Esophagus muscularis mucosa (tissue), 4 donors: ENCODE measurements around the gene FANK1. TPM values are rescaled to one million over a fixed set of nuclear protein-coding genes. Genes with fewer than 3 reads are reported as not detected.

Experiments
- DNase-seq: peaks from one replicate; pipeline ENCODE4 v3.0.0-alpha.2; 2017; ENCODE audit errors: extremely low spot score
- H3K27ac ChIP-seq, 4 donors: fragments of 200-600 bp; sonication (generic); replicated peaks in 1 of 4; 1 replicate in 3 of 4; 2 replicates in 1 of 4; pipeline ENCODE4 v1.5.1; 2016 to 2019; ENCODE audit warnings: mild to moderate bottlenecking in 1 of 4
- H3K27me3 ChIP-seq, 4 donors: fragments of 200-600 bp; sonication (generic); one replicate each; pipeline versions ENCODE4 v1.5.1 to v1.6.0; 2016 to 2019
- H3K36me3 ChIP-seq, 4 donors: fragments of 200-600 bp; sonication (generic); one replicate each; pipeline ENCODE4 v1.5.1; 2016 to 2019
- H3K4me1 ChIP-seq, 4 donors: fragments of 200-600 bp; sonication (generic); one replicate each; pipeline ENCODE4 v1.5.1; 2016 to 2019
- H3K4me3 ChIP-seq, 4 donors: fragments of 200-600 bp; sonication (generic); 1 replicate in 2 of 4; 2 replicates in 2 of 4; pipeline ENCODE4 v1.5.1; 2016 to 2019; ENCODE audit warnings: mild to moderate bottlenecking in 4 of 4, moderate library complexity in 1 of 4
- H3K9me3 ChIP-seq, 4 donors: fragments of 200-600 bp; sonication (generic); 1 replicate in 3 of 4; 2 replicates in 1 of 4; pipeline ENCODE4 v1.5.1; 2016 to 2019
- EP300 ChIP-seq: sonication (generic); formaldehyde crosslinking; IDR thresholded peaks from one replicate; pipeline ENCODE4 v1.6.1; 2017; ENCODE audit warnings: antibody characterized with exemption
- POLR2A ChIP-seq: fragments of 450-650 bp; IDR thresholded peaks from one replicate; pipeline ENCODE4 v1.6.1; 2017; ENCODE audit warnings: antibody characterized with exemption, moderate library complexity, mild to moderate bottlenecking, low read depth
- POLR2AphosphoS5 ChIP-seq, 2 donors: sonication (generic); formaldehyde crosslinking; IDR thresholded peaks; one replicate each; pipeline ENCODE4 v1.6.1; 2017; ENCODE audit warnings: antibody characterized with exemption in 2 of 2
- WGBS: methylation state at CpG from one replicate; pipeline ENCODE4 v1.1.5; 2018; 5-methylcytosine and 5-hydroxymethylcytosine counted together
- intact Hi-C: fragments of 100-400 bp; cut with DNase I; formaldehyde crosslinking; loops from one replicate; pipeline ENCODE4 v1.15.1; 2023
- total RNA-seq, 4 donors: library from RNA; depleted of rRNA; stranded (reverse); fragments of >200 nt; gene quantifications; one replicate each; pipeline versions ENCODE4 v1.1.0 to v1.2.1, GENCODE V29; 2016
- TF ChIP-seq, protein P1 (sequence below), 3 experiments: fragments of 200-600 bp in 2 of 3; fragments of 450-650 bp in 1 of 3; sonication (generic) in 2 of 3; IDR thresholded peaks; one replicate each; pipeline ENCODE4 v1.5.1; 2017 to 2019; ENCODE audit warnings: antibody characterized with exemption in 3 of 3, mild to moderate bottlenecking in 2 of 3, moderate library complexity in 1 of 3

The FANK1 gene
- total RNA-seq, 4 donors from 2014 or later: 0.50 to 2.6 (median 1.4) TPM

DNA sequence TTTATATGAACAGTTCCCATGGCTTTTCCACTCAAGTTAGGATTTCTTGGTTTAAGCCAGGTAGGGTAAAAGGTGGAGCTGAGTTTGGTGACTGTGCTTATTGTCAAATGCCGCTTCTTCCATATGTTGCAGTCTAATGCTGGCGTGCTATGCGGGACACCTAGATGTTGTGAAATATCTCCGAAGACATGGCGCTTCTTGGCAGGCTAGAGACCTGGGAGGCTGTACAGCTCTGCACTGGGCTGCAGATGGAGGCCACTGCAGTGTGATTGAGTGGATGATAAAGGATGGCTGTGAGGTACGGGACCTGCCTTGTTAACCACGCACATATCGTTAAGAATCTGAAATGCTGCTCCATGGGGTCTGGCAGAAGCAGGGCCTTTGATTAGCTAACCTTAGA lies 108.4 kb downstream of the FANK1 start:
- H3K9me3 ChIP-seq: no peaks in the 10 kb centered on the region
- intact Hi-C loops: no loop called here
- no peak overlapping the region for H3K4me3 ChIP-seq
- DNase-seq: no peak
- H3K4me1 ChIP-seq: no peaks in the 10 kb centered on the region
- H3K27ac ChIP-seq: no peak overlapping the region
- no peaks in the 10 kb centered on the region for H3K27me3 ChIP-seq
- 80% methylated on average over 8 of the region's 8 CpGs for WGBS
- no peak for TF ChIP-seq POLR2A
- TF ChIP-seq, protein P1, sequence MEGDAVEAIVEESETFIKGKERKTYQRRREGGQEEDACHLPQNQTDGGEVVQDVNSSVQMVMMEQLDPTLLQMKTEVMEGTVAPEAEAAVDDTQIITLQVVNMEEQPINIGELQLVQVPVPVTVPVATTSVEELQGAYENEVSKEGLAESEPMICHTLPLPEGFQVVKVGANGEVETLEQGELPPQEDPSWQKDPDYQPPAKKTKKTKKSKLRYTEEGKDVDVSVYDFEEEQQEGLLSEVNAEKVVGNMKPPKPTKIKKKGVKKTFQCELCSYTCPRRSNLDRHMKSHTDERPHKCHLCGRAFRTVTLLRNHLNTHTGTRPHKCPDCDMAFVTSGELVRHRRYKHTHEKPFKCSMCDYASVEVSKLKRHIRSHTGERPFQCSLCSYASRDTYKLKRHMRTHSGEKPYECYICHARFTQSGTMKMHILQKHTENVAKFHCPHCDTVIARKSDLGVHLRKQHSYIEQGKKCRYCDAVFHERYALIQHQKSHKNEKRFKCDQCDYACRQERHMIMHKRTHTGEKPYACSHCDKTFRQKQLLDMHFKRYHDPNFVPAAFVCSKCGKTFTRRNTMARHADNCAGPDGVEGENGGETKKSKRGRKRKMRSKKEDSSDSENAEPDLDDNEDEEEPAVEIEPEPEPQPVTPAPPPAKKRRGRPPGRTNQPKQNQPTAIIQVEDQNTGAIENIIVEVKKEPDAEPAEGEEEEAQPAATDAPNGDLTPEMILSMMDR (IDR thresholded peaks at IDR 0.05): no peak
- TF ChIP-seq POLR2AphosphoS5 (IDR thresholded peaks at IDR 0.05): no peak
- no peak for TF ChIP-seq EP300
- H3K36me3 ChIP-seq: no peaks in the 10 kb centered on the region

DNA sequence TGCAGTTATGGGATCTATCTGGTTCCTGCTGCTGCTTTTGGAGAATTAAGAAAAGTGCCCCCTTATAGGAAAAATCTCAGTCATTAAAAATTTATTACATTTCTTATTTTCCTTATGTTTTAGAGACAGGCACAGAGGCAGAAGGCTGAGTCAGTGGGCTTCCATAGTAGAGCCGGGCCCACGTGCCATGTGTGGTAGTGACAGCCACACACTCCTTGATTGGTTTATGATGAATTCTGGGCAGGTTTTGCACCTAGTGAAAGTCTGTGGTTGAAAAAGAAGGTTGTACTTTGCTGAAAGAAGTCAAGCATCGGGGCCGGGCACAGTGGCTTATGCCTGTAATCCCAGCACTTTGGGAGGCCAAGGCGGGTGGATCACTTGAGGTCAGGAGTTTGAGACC lies 109.9 kb downstream of the FANK1 start:
- Histone ChIP-seq H3K27ac (no peak overlapping the region), H3K4me1 (no peaks in the 10 kb centered on the region), H3K9me3 (no peaks in the 10 kb centered on the region), H3K27me3 (no peaks in the 10 kb centered on the region), H3K36me3 (no peaks in the 10 kb centered on the region), H3K4me3 (no peak overlapping the region)
- 80% methylated on average over 5 of the region's 5 CpGs for WGBS
- TF ChIP-seq POLR2A: no peak
- TF ChIP-seq POLR2AphosphoS5 (IDR thresholded peaks at IDR 0.05): no peak
- no peak for TF ChIP-seq EP300
- TF ChIP-seq, protein P1 (IDR thresholded peaks at IDR 0.05): no peak
- intact Hi-C loops: no loop called here
- no peak for DNase-seq

DNA sequence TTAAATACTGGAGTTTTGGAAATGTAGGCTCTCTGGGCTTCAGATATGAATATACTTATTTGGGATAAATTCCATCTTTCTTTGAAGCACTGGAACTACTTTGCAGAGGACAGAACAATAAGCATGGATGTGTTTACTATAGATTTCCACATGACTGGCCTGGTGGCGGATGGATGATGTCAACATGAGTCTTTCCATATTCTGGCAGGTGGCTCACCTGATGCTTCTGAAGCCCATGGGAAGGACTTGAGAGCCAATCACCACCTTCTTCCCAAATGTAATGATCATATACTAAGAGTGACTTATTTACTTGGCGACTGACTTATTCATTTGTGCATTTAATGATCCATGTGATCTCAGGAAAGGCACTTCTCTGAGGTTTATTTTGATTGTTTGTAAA lies 110.5 kb downstream of the FANK1 start:
- Histone ChIP-seq H3K27ac (no peak overlapping the region), H3K27me3 (no peaks in the 10 kb centered on the region), H3K36me3 (no peaks in the 10 kb centered on the region), H3K9me3 (no peaks in the 10 kb centered on the region), H3K4me1 (no peaks in the 10 kb centered on the region), H3K4me3 (no peak overlapping the region)
- intact Hi-C loops: no loop called here
- no peak for TF ChIP-seq POLR2AphosphoS5 (IDR thresholded peaks at IDR 0.05)
- TF ChIP-seq POLR2A: no peak
- TF ChIP-seq, protein P1 (IDR thresholded peaks at IDR 0.05): no peak
- no peak for TF ChIP-seq EP300
- WGBS: 96% methylated on average over 2 of the region's 2 CpGs
- DNase-seq: no peak

DNA sequence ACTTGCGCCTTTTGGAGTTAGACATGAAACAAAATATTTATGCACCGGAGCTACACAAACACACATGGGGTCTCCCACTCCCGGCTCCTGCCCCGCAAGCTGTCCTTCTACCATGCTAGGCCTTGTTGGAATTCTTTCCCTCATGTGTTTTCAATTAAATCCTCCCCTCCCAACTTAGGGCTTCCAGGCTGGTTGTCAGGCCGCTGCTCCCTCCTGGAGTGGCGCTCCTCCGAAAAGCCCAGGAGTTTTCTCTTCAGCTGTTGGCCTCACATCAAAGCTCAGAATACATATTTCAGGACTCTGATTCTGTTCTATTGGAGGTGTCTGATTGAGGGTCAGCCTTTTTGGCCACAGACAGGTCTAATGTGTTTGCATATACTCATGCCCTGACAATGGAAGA lies 113.3 kb downstream of the FANK1 start:
- no peak overlapping the region for H3K27ac ChIP-seq
- intact Hi-C loops: no loop called here
- no peaks in the 10 kb centered on the region for H3K27me3 ChIP-seq
- TF ChIP-seq POLR2A (no peak), POLR2AphosphoS5 (IDR thresholded peaks at IDR 0.05) (no peak), EP300 (no peak)
- TF ChIP-seq, protein P1 (IDR thresholded peaks at IDR 0.05): no peak
- no peaks in the 10 kb centered on the region for H3K36me3 ChIP-seq
- no peaks in the 10 kb centered on the region for H3K4me1 ChIP-seq
- H3K9me3 ChIP-seq: no peaks in the 10 kb centered on the region
- no peak for DNase-seq
- H3K4me3 ChIP-seq: no peak overlapping the region
- 88% methylated on average over 7 of the region's 7 CpGs for WGBS

DNA sequence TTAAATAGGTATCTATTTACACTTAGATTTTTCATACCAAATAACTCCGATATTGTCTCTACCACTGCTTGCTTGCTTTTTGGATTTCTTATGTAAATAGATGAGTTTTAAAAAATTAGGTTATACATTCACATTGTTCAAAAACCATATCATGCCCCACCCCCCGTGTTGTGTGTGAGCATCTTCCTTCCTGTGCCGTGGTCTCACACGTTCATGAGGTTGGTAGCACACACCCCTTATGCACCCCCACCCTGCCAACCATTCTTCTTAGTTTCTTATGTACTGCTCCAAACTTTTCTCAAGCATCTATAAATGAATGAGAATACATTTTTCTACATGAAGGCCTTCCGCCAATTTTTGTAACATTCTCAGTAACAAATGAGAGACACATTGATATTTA lies 115.6 kb downstream of the FANK1 start:
- H3K4me3 ChIP-seq: no peak overlapping the region

More for the DNA sequence above, 115.6 kb downstream of the FANK1 start:
- intact Hi-C loops: no loop called here
- H3K4me1 ChIP-seq: no peaks in the 10 kb centered on the region
- H3K27me3 ChIP-seq: no peaks in the 10 kb centered on the region
- WGBS: 85% methylated on average over 5 of the region's 5 CpGs
- no peaks in the 10 kb centered on the region for H3K9me3 ChIP-seq
- H3K27ac ChIP-seq: no peak overlapping the region
- TF ChIP-seq, protein P1 (IDR thresholded peaks at IDR 0.05): no peak
- TF ChIP-seq POLR2A (no peak), POLR2AphosphoS5 (IDR thresholded peaks at IDR 0.05) (no peak), EP300 (no peak)
- no peaks in the 10 kb centered on the region for H3K36me3 ChIP-seq
- no peak for DNase-seq
